Stimulated activated CD4-positive, alpha-beta T cell treated with anti-CD3 and anti-CD28 coated beads, Interleukin-12 subunit alpha, Interleukin-12 subunit beta, amount 100 ng/mL, for 48 hours (primary cell): ENCODE data around the gene DNASE1L1.

ENCODE experiments used
- DNase-seq, 3 donors: peaks; one replicate each; pipeline ENCODE4 v3.0.0-alpha.2; 2020; ENCODE audit warnings: low read depth in 2 of 3, low spot score in 1 of 3

Gene DNASE1L1

DNA sequence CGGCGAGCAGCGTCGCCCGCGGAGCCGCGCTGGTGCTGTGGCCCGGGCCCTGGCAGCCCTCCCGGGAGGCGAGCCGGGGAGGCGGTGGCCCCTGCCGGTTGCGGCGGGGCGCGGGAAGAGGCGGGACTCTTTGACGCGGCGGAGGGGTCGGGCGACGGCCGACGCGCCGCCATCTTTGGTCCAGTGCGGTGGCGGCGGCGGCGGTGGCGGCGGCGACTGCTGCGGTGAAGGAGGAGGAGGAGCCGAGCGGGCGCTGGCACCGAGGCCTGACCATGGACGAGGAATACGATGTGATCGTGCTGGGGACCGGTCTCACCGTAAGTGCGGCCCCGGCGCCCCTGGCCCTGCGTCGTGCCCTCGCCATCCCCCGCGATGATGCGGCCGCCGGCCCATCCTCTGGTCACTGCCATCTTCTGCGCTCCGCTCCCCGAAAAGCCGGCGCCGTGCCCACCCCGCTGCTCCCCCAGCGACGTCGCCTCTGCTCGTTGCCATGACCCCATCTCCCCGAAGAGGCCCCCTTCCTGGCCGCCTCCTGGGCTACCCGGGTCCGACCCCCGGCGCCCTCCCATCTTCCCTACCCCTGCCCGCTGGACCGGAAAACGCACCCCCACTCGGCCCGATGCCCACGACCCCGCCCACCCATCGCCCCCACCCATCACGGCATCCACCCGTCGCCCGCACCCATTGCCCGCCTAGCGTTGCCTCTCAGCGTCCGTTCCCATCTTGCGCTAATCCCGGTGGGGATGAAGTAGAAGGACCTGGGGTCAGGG, 28.1 kb upstream of the DNASE1L1 start, which contains the start of gene GDI1:
Gene GDI1 (plus strand): TSS at position 172 of the 770 bp plus-strand sequence. CDS start 101 bp downstream, at position 273.
- DNase-seq: peak in 1 of 3 donors; percentile 43

DNA sequence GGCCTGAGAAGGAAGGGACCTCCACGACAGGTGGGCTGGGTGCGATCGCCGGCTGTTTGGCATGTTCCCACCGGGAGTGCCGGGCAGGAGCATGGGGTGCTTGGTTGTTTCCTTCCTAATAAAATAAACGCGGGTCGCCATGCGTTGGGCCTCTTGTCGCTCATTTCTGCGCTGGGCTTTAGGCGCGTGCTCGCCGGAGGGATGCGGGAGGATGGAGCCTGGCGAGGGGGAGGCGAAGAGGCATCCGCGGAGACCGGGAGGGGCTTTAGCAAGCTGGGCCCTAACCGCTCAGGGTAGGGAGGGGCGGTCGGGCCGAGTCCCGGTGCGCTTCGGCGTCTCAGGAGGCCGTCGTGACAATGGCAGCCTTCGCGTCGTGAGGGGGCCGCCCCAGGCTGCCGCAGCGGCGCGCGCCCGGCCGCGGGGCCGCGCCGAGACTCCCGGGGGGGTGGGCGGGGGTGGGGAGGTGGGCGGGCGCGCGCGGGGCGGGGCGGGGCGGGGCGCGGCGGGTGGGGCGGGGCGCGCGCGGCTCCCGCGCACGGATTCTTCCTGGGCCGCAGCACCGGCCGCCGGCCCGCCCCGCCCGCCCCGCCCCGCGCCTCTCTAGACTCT, 27.4 kb upstream of the DNASE1L1 start:
- peak in 1 of 3 donors; percentile 32 for DNase-seq

DNA sequence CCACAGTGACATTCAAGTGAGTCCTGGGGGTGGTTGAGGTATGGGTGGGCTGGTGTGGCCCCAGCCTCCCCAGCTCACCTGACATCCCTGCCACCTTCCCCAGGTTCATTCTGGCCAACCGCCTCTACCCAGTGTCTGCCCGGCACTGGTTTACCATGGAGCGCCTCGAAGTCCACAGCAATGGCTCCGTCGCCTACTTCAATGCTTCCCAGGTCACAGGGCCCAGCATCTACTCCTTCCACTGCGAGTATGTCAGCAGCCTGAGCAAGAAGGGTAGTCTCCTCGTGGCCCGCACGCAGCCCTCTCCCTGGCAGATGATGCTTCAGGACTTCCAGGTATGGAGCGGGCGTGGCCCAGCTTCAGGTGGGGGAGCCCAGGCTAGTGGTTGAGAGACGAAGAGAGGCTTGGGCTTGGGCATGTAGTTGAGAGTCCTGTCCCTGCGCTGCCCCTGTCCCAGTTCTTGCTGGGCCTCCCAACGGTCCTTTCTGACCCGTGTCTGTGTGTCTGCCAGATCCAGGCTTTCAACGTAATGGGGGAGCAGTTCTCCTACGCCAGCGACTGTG, 26.2 kb upstream of the DNASE1L1 start:
- no peak for DNase-seq

DNA sequence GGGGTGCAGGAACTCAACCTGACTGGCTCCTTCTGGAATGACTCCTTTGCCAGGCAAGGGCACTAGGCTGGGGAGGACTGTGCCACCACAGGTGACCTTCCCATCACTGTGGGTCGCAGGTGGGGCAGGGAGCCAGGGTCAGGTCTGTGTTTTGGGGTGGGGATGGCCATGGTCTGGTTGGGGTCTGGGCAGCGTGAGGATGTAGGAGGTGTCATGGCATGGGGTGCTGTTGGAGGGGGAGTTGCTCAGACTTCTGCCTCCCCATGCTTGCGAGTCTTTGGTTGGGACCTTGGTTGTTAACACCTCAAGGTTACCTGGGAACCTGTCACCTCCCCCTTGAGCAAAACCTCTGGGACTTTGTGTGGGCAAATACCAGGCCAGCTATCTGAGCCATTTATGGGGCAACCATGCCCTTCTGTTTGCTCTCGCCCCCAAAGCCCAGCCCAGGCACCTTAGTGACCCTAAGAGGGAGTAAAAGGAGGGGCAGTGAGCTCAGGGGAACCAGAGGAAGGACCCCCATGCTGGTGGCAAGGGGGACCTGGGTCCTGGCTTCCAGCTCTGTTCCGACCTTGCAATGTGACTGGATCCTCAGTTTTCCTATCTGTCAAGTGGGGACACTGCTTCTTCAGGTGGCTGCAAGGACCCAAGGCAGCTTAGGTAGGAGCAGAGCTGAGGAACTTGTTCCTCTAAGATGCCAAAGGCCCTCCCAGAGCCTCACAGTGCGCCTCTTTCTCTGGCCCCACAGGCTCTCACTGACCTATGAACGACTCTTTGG, 25.5 kb upstream of the DNASE1L1 start:
- no peak for DNase-seq

DNA sequence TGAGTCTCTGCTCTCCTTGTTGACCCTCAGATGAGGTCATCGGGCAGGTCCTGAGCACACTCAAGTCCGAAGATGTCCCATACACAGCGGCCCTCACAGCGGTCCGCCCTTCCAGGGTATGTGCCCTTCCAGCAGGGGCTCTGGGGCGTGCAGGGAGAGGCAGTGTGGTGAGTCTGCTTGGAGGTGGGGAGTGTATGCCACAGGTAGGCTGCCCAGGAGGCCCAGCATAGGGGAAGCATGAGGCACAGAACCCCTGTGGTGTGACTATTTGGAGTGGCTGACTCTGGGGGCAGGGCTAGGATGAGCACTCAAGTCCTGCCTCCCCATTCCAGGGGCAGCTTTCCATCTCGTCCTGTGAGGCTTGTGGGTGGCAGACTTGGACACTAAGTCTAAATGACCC, 24.6 kb upstream of the DNASE1L1 start:
- DNase-seq: no peak

DNA sequence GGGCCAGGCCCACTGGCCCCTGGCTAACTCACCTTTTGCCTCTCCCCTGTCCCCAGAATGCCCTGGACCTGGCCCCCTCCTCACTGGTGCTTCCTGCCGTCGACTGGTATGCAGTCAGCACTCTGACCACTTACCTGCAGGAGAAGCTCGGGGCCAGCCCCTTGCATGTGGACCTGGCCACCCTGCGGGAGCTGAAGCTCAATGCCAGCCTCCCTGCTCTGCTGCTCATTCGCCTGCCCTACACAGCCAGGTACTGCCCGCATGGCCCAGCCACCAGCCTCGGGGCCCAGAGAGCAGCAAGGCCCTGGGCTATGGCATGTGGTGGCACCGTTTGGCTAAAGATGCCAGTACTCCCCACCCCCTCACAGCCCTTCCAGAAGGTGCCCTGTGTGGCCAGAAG, 23.2 kb upstream of the DNASE1L1 start:
- DNase-seq: no peak

DNA sequence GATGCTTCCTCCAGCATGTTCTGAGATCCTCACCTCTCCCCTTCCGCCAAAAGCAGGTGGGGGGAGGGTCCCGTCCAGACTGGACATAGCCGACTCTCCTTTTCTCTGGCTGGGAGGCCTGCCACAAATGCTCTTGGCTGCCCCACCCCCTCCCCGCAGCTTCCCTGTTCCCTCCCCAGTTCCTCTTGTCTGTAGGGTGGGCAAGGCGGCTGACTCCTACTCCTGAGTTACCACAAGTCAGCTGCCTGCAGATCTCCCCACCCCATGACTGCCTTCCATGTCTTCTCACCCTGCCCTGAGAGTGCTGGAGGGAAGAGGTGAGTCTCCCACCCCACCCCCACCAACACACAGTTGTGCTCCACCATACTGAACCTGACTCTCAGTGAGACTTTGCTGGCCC, 22.3 kb upstream of the DNASE1L1 start:
- no peak for DNase-seq

DNA sequence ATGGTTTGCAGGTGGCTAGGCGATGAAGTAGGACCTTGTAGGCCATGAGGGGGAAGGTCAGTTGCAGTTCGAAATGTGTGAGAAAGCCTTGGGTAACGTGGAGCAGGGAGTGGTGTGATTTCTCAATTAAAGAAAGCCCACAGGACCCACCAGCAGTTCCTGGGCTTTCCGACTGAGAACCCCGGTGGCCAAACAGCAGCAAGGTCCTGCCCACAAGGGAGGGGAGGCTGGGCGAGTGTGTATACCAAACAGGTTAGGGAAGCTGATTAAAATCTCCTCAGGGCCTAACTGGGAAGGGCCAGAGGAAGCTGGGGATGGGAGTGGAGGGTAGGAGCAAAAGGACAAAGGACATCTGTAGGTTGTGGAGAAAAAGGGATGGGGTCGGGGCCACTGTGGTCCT, 21.9 kb upstream of the DNASE1L1 start:
- no peak for DNase-seq

DNA sequence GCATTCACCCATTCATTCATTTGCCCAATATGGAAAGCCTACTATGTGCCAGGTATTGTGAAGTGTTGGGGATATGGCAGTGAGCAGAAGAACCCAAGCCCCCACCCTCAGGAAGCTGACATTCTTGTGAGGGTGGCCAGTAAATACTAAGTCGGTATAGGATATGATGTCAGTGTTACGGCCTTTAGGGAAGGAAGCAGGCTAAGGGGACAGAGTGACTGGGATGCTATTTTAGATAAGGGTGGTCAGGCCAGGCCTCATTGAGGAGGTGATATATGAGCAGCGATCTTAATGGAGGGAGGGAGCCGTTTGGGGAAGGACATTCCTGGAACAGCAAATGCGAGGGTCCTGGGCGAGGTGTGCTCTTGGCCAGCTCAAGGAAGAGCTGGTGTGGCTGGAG, 21.4 kb upstream of the DNASE1L1 start:
- no peak for DNase-seq

DNA sequence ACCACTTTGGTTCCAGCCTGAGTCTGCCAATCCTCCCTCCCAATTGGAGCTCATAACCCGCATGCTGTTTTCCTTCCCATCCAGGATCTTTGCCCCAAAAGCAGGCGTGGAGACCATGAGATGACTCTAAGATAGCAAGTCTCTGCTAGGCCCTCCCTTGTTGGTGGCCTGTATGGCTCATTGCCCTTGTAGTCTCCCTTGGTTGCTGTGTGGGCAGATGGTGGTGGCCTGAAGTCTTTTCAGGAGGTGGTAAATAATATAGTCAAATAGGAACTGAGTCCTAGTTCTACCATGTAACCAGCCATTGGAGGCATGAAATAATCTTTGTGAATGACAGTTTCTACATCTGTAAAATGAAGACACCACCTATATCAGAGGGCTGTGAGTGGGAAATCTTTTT, 20.7 kb upstream of the DNASE1L1 start:
- DNase-seq: no peak

DNA sequence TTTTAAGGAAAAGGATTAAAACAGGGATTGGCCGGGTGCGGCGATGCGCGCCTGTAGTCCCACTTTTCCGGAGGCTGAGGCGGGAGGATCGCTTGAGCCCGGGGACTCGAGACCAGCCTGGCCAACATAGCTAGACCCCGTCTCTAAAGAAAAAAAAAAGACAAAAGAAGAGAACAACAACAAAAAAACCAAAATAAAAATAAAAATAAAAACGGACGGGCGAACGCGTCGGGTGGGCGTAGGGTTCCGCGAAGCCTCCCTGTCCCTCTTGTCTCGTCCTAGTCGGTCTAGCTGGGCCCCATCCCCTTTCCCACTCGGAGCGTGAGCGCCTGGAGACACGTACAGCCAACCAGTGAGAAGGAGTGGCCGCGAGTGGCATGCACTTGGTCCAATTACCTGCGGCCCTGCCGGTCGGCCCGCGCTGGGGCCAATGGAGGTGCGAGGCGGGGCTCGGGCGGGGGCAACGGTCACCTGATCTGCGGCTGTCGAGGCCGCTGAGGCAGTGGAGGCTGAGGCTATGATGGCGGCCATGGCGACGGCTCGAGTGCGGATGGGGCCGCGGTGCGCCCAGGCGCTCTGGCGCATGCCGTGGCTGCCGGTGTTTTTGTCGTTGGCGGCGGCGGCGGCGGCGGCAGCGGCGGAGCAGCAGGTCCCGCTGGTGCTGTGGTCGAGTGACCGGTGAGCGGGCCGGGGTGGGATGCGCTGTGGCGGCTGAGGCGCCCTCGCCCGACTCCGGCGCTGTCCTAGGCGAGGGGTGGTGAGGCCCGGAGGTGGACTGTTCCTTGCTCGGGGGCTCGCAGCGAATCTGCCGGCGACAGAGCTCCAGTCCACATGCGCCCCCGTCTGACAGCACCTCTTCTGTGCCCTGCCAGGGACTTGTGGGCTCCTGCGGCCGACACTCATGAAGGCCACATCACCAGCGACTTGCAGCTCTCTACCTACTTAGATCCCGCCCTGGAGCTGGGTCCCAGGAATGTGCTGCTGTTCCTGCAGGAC, 19.4 kb upstream of the DNASE1L1 start, which contains the start of gene ATP6AP1:
Gene ATP6AP1 (plus strand): TSS at position 502 of the 996 bp plus-strand sequence. CDS start 16 bp downstream, at position 518.
- DNase-seq: peak; percentile 75 to 81 (median 81)

DNA sequence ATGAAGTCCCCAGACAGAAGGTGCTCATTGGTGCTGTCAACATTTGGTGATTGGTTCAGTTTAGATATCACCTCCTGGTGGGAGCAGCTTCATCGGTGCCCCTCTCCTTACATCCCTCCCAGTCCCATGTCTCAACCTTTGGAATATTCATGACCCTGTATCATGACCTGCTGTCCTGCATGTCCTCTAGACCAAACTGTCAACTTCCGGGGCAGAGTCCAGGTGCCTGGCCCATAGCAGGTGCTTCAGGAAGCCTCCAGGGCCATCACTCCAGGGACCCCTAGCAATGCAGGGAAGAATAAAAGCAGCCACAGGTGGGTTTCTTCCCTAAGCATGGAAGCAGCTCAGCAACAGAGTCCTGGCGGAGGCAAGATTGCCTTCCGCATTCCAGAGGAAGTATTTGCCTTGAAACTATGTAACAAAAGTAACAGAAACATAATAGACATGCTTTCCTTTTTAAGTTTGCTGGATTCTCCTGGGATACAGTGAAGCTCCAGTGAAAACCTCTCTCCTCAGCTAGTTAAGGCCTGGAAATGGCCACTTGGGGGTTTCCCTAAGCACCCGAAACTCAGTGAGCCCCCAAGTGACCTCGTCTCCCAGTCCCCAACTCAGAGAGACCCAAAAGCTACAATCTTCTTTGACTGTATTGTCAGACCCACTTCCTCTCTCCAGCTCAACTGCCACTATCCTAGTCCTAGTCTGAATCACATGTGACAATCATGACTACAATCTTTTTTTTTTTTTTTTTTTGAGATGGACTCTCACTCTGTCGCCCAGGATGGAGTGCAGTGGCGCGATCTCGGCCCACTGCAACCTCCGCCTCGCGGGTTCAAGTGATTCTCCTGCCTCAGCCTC, 18.1 kb upstream of the DNASE1L1 start:
- no peak for DNase-seq

DNA sequence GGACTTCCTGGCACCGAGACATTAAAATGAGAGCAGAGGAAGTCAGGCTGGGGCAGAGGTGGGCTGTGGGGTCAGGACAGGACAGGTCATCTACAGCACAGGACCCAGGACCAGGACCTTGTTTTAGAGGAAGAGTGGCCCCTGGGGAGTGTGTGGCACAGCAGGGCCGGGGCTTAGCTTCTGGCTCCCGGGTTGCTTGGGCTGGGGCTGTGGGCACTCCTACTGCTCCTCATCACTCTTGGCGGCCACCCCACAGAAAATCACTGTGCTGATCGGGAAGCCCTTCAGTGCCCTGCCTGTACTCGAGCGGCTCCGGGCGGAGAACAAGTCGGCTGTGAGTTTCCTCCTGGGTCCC, 11.3 kb upstream of the DNASE1L1 start:
- no peak for DNase-seq

DNA sequence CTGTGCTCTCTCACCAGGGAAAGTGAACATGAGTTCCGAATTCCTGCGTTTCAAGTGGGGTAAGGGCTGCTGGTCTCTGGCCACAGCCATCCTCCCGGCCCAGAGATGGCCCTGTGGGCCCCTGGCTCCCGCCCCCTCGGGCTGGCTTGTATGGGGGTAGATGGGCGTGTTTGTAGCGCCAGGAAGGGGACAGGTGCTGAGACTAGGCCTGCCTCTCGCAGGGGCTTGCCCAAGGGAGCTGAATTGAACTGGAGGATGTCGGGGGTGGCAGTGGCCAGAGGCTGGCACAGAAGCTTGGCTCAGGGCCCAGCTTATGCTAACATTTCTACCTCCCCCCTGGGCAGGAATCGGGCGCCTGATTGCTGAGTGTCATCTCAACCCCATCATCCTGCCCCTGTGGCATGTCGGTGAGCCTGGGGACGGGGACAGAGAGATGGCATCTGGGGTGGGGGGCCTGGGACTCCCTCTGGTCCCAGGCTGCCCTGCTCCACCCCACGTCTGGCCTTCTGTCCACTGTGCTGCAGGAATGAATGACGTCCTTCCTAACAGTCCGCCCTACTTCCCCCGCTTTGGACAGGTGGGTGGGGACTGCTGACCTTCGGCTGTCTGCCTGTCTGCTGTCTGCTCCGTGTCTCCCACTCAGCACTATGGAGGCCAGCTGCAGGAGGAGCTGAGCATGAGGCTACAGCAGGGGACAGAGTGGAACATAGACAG, 10.8 kb upstream of the DNASE1L1 start:
- DNase-seq: no peak

DNA sequence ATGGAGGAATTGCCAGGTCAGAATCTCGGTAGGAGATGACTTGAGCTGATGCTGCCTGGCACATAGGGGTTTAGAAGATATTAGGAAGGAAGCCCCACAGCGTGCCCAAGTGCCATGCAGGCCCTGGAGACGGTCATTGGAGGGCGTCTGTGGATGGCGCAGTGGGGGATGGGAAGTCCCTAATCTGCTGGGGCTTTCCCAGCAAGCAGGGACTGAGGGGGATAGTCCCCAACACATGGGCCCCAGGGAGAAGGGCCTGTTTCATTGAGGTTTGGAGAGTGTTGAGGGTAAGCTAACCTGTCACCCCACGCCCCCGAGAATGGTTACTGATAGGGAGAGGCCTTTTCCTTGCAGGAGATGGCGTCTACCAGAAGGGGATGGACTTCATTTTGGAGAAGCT, 10.1 kb upstream of the DNASE1L1 start:
- DNase-seq: no peak

DNA sequence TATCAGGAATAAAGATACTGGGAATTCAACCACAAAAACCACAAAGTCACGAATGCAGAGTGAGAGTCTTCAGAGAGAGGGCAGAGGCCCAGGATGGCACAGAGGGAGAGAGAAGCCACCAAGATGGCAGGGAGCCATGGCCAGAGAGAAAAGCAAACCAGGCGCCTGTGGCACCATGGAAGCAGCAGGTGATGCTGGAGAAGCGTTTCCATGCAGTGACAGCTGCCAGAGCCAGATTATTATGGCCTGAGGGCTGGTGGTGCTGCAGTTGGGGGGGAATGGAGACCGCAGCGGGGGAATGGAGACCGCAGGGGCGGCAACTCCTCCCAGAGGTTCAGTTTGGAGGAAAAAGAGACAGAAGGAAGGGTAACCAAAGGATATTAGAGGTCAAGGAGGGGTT, 8.1 kb upstream of the DNASE1L1 start:
- no peak for DNase-seq

DNA sequence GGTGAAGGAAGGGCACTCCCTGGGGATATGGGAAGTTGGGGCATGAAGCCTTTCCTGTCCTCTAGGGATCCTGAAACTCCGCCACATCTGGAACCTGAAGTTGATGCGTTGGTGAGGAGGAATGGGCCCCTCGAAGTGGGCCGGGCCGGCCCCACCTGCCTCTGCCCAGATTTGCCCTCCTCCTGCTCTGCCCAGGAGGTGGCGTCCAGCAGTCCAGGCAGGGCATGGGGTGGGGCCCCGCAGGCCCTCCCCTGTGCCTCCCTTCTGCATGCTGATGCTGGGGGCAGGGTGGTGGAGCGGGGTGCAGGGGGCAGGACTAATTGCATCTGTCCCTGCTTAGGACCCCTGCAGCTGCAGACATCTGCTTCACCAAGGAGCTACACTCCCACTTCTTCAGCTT, 4.1 kb upstream of the DNASE1L1 start:
- DNase-seq: no peak

DNA sequence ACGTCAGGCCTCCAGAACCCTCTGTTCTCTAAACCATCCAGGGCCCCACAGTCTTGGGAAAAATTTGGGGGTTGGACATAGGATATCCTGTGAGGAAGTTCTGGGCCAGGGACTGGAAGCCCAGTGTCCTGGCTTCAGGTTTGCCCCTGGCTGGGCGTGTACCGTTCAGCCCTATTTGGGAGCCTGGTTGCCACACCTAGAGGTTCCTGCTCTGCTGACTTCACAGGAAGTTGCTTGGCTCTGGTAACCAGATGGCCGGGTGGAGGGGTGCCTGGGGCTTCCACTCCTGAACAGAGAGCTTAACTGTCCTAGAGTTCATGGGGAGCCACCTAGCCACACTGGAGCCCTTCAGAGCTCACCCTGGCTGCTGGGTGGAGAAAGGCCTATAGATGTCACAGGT, 3.4 kb upstream of the DNASE1L1 start:
- DNase-seq: no peak

DNA sequence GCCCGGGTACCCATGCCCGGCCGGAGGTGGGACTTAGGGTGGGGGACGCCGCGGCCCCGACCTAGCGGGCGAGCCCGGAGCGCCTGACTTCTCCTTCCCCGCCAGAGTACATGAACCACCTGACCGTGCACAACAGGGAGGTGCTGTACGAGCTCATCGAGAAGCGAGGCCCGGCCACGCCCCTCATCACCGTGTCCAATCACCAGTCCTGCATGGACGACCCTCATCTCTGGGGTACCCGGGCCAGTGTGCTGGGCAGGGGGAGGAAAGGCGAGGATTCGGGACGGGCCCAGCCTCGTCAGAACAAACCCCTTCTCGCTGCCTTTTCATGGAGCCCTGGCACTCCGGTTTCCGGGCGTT, 2.9 kb upstream of the DNASE1L1 start:
- peak in 1 of 3 donors; percentile 24 for DNase-seq
